GM21360 (cell line): ENCODE measurements around the gene POLR3A.

Source experiments
- ATAC-seq: cut with Tn5 transposase; IDR thresholded peaks from one replicate; pipeline ENCODE4 v1.9.1; 2021; ENCODE audit warnings: mild to moderate bottlenecking, moderate library complexity; ENCODE audit not compliant: unreplicated experiment

Gene POLR3A

GRCh38 chr10:77922055-77922454, 107.3 kb downstream of the POLR3A start:
- ATAC-seq = no peak

GRCh38 chr10:77921395-77921794, 107.9 kb downstream of the POLR3A start:
- no peak for ATAC-seq

DNA sequence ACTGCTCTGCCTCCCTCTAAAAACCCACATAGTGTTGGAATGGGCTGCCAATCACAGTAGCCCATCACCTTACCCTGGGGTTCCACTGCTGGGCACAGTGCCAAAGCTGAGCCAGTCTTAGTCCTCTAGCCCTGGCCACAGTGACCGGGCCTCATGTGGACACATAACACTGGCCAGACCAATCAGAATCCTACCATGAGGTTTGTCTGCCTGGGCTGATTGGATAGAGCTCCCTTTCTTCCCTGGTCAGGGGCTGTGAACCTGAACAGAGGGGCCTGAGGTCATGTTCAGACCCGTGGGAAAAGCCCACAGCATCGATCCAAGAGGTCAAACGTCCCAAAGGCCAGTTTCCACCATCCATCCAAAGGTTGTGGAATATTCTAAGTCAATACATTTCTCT, 108.8 kb downstream of the POLR3A start:
- no peak for ATAC-seq

- ATAC-seq = no peak
These were observed 109.6 kb downstream of the POLR3A start for GRCh38 chr10:77919713-77920108.
